GM19238 (cell line): ENCODE results near the gene SF3B4.
A peak's percentile ranks its signal among the peaks of the same experiment; 100 is the strongest.
"Not testable (repeated sequence)": the region's sequence is repeated elsewhere in the genome, so short reads cannot be mapped to it uniquely, and the experiment has no call there.

Source experiments
- DNase-seq: peaks from one replicate; pipeline ENCODE4 v3.0.0; 2011; ENCODE audit warnings: low spot score; ENCODE audit not compliant: insufficient read length

Gene SF3B4

GRCh38 chr1:149888247-149888998 is 39.2 kb downstream of the SF3B4 start:
- DNase-seq, result peak; percentile 58

GRCh38 chr1:149887456-149888246 is 40.0 kb downstream of the SF3B4 start:
- no peak for DNase-seq

GRCh38 chr1:149887196-149887455 is 40.5 kb downstream of the SF3B4 start:
- DNase-seq, result not testable (repeated sequence)

GRCh38 chr1:149886396-149887195 is 41.0 kb downstream of the SF3B4 start:
- DNase-seq, result peak; percentile 52

GRCh38 chr1:149886121-149886395 is 41.5 kb downstream of the SF3B4 start:
- not testable (repeated sequence) for DNase-seq

- no peak for DNase-seq
These were observed 42.1 kb downstream of the SF3B4 start for GRCh38 chr1:149885339-149886120.

- no peak for DNase-seq
These were observed 42.9 kb downstream of the SF3B4 start for GRCh38 chr1:149884433-149885338.

- DNase-seq, result no peak
These were observed 43.9 kb downstream of the SF3B4 start for GRCh38 chr1:149883598-149884247.

- DNase-seq, result no peak
These were observed 45.7 kb downstream of the SF3B4 start for GRCh38 chr1:149881876-149882275.

- no peak for DNase-seq
These were observed 48.0 kb downstream of the SF3B4 start for GRCh38 chr1:149879556-149879955.

GRCh38 chr1:149877211-149877946 is 50.2 kb downstream of the SF3B4 start:
- no peak for DNase-seq
